HL-60/S4 (cell line): Measurements from ENCODE around the gene LIN7B.

Experiments
- in situ Hi-C: fragments of 300-500 bp; cut with MboI; formaldehyde crosslinking; loops from 2 replicates; pipeline ENCODE4 v1.14.3; 2022; ENCODE audit warnings: low sequenced_read_pairs

The LIN7B gene

GRCh38 chr19:49094505-49095482 lies 19.4 kb upstream of the LIN7B start:
- in situ Hi-C loops = loop anchor here (5.0 kb wide), 1 partner anchor 108 kb away; no protein-coding TSS in a partner anchor

DNA sequence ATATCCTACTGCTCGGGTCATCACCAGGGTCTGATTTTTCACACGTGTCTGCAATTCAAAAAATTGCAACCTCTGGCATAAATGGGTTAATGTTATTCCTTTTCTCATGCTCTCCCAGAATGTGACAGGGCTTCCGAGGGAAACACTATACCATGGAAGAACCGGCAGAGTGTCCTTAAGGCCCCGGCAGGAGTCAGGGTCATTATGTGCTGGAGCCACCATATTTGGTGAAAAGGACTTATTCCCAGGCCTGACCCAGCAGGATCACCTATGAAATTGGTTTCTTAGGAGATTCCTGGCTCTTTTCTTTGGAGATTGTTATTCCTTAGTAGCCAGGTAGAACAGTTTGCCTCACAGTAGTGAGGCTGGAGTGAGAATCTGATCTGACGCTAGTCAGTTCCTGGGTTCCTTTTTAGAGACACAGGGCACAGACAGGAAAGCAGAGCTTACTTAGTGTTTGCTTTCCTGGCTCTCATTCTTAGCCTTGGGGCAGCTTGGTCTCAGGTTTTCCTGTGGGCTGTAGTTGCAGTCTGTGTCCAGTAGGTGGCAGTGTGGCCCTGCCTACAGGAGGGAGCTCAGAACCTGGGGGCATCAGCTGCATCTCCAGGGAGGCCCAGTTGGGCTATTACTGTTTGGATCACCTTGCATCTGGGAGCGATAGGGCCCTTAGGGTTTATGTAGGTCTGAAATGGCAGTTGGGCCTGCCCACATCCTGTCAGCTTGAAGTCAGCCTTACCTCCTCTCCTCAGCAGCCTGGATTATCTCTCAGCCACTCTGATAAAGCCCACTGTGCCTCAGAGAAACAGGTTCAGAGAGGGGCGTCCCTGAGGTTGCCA lies 16.5 kb upstream of the LIN7B start:
- in situ Hi-C loops = loop anchor here (5.0 kb wide), 1 partner anchor 105 kb away; no protein-coding TSS in a partner anchor

DNA sequence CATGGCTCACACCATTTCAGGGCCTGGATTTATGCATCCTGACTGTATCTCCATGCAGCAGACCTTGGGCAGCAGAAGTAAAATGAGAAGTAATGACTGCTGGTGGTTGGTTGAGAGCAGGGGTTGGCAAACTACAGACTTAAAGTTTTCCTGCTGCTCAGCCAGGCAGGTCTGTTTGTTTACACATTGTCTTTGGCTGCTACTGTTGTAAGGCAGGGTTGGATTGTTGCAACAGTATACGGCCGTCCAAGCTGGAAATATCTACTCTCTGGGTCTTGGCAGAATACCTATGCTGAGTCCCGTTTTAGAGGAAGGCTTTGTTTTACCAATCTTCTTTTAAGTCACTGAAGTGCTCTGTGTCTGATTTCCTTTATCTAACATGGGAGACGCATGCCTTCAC lies 15.4 kb upstream of the LIN7B start:
- in situ Hi-C loops = loop anchor here (5.0 kb wide), 1 partner anchor 104 kb away; no protein-coding TSS in a partner anchor

- in situ Hi-C loops = no loop called here
Observed at GRCh38 chr19:49101160-49101559, 13.0 kb upstream of the LIN7B start.

DNA sequence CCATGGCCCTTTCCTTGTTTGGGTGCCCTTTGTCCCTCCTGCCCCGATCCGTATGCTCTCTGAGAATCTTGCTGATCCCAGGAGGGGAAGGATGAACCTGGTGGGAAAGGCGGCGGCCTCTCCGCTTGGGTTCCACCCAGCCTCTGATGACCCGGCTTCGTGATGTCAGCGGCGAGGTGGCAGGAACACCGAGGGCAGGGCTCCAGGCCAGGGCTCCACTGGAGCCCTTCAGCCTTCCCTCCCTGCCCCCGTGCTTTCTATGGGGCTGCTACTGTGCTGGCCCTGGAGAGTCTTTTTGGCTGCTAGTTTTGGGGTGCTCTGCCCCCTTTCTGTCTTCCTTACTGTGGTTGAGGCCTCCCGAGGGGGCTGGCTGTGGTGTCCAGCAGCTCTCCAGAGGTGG lies 11.9 kb upstream of the LIN7B start:
- in situ Hi-C loops = no loop called here

DNA sequence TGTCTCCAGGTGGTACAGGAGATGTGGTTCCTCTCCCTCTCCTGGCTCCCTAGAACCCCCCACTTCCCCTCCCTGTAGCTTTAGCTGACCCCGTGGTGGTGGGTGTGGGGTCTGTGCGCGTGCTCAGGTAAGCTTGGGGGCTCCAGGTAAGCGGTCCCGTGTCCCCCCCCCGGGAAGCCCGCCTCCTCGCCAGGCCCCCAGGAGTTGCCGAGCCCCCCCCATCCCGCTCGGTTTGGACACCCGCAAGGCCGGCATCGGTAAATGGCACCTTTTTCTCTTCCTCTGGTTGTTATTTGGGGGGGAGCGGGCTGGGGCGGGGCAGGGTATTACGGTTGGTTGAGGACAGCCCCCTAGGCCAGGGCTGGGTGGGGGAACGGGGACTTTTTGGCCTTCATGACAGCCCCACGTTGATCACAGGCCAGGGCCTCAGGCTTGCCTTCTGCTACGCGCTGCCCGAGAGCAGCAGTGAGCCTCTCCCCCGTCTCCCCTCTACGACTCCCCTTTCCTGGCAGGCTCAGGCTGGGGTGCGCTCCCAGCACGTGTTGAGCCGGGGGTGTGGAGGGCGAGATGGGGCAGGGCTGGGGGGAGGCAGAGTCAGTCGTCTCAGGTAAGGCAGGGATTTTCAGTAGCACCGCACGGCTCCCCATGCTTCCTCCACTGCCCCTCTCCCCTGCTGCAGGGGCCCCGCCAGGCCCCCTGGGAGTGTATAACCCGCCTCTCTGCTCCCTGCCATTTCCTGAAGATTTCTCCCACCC lies 10.7 kb upstream of the LIN7B start:
- in situ Hi-C loops = no loop called here

GRCh38 chr19:49104229-49104864 lies 9.8 kb upstream of the LIN7B start:
- in situ Hi-C loops = no loop called here

GRCh38 chr19:49106648-49107135 lies 7.5 kb upstream of the LIN7B start:
- in situ Hi-C loops = no loop called here

DNA sequence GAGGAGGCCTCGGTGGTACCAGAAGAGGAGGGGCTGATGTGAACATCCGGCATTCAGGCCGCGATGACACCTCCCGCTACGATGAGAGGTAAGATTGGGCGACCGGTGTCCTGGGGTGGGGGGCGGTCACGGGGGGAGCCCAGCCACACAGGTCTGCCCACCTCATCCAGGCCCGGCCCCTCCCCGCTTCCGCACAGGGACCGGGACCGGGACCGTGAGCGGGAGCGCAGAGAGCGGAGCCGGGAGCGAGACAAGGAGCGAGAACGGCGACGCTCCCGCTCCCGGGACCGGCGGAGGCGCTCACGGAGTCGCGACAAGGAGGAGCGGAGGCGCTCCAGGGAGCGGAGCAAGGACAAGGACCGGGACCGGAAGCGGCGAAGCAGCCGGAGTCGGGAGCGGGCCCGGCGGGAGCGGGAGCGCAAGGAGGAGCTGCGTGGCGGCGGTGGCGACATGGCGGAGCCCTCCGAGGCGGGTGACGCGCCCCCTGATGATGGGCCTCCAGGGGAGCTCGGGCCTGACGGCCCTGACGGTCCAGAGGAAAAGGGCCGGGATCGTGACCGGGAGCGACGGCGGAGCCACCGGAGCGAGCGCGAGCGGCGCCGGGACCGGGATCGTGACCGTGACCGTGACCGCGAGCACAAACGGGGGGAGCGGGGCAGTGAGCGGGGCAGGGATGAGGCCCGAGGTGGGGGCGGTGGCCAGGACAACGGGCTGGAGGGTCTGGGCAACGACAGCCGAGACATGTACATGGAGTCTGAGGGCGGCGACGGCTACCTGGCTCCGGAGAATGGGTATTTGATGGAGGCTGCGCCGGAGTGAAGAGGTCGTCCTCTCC lies 6.3 kb upstream of the LIN7B start:
- in situ Hi-C loops = no loop called here

- in situ Hi-C loops = no loop called here
Observed at GRCh38 chr19:49109051-49109450, 5.1 kb upstream of the LIN7B start.

GRCh38 chr19:49109569-49110233 lies 4.5 kb upstream of the LIN7B start:
- in situ Hi-C loops = no loop called here

DNA sequence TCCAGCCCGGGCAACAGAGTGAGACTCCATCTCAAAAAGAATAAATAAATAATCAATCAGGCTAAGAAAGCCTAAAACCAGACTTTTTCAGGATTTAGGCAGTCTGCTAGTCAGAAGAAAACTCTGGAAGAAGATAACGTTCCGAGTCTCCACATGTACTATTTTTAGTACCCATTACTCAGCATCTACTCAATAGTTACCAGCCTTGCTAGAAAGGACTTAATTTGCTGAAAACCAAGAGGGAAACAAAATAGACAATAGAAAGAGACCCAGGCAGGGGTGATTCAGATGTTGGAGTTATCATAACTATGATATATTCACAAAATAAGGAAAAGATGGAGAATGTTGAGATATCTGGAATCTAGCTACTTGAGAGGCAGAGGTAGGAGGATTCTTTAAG lies 3.6 kb upstream of the LIN7B start:
- in situ Hi-C loops = no loop called here

DNA sequence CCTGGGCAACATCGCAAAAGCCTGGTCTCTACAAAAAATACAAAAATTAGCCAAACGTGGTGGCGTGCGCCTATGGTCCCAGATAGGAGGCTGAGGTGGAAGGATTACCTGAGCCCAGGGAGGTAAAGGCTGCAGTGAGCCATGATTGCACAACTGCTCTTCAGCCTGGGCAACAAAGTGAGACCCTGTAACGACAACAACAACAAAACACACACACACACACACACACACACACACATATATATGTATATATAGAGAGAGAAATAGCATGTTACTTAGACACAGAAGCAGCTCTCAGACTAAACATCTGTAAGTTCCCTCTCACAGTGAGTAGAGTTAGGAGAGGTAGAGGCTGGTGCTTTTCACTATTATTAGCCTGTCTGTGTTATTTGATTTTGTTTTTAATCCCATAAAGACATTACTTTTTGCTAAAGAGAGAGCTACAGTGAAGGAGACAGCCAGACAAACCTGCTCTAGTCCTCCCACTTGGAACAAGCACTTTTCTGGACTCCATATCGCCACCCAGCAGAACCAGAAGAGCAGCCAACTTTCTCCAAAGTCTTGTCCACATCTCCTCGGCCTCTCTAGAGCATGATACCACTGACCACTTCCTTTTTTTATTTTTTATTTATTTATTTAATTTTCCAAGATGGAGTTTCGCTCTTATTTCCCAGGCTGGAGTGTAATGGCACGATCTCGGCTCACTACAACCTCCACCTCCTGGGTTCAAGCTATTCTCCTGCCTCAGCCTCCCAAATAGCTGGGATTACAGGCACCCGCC lies 2.8 kb upstream of the LIN7B start:
- in situ Hi-C loops = no loop called here

DNA sequence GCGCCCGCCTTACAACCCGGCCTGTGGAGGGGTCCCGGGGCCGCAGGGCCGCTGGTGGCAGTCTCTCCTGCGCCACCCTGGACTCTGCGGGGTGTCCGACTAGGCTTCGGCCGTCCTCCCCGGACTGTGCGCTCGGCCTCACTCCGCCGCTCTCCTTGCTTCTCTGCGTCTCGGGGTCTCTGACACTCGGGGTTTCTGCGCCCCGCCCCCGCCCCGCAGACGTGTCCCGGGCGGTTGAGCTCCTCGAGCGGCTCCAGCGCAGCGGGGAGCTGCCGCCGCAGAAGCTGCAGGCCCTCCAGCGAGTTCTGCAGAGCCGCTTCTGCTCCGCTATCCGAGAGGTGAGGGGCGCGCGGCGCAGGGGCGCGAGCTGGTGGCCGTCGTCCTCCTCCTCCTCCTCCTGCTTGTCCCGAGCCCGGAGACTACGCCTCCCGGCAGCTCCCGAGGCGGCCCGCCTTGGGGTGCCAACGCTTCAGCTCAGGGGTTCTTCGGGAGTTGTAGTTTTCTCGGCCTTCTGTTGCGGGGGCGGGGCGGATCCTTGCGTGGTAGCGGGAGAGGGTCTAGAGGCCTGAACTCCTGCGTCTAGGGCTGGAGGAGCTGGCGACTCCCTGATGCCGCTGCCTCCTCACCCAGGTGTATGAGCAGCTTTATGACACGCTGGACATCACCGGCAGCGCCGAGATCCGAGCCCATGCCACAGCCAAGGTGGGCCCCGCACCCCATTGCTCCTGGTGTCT lies 627 bp downstream of the LIN7B start:
- in situ Hi-C loops = no loop called here

DNA sequence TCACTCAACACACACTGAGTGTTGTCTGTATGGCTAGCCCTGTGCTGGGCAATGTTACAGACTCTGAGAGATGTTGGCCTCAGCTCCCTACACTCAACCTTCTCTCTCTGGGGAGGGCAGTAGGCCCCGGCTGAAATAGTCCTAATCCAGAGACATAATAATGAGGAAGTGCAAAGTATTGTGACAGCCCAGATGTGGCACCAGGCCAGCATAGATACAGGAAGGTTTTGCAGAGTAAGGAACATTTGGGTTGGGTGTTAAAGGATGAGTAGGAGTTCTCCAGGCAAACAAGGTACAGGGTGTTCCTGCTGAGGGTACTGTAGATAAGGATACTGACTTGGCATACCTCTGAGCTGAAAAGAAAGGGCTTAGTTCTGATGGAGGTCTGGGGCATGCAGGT lies 2.4 kb downstream of the LIN7B start:
- in situ Hi-C loops = no loop called here

DNA sequence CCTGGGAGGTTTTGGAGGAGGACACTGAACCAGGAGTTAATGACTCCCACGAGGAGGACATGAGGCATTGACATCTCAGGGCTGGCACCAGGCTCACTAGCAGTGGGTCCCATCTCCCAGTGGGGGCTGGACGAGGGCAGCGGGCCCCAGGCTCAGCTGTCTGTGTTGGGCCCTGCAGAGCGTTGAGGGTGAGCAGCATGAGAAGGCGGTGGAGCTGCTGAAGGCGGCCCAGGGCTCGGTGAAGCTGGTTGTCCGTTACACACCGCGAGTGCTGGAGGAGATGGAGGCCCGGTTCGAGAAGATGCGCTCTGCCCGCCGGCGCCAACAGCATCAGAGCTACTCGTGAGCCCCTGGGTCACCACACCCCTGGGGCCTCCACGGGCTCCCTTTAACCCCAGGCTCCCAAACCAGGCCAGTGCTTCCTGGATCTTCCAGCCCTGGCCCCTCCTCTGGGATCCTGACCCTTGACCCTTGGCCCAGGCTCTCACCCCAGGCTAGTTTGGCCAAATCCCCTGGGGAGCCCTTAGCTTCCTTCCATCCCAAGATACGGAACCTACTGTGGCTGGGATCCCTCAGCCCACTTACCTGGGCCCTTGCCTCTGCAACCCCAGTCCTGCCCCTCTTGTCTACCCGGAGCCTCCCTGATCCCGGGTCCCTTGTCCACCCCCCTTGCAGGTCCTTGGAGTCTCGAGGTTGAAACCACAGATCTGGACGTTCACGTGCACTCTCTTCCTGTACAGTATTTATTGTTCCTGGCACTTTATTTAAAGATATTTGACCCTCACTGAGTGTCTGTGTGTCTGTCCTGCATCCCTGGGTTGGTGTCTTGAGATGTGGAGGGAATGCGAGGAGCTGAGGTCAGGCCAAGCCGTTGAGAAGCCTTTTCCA lies 3.8 kb downstream of the LIN7B start:
- in situ Hi-C loops = no loop called here
